ENCODE data around the gene ENDOV. TPM values are rescaled to one million over a fixed set of nuclear protein-coding genes. Genes with fewer than 3 reads are reported as not detected.

The ENDOV gene
- polyA plus RNA-seq, 1 experiment = 18.1 TPM

DNA sequence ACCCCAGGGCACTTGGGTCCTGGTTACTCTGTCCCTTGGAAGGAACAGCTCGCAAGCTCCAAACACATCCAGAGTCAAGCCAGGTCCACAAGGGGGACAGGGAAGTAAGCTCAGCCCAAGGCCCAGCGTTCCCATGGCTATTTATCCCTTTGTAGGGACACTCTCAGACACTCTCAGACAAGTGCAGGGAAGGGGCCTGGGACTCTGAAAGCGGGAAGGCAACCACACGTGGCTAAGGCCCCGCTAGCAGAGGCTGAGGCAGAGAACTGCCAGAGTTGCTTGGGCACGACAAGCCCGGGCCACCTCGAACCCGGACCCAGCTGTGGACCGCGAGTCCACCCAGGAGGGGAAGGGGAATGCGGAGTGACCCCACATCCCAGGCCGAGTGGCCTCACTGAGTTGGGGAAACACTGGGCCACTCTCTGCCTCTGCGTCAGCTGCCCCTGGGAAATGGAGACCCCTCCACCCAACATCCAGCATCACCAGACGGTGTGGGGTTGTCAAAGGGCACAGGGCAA lies 51.3 kb downstream of the ENDOV start:
- CTCF ChIA-PET = no interaction called here
- DNase-seq (ENCODE audit: low read depth, low spot score) = no peak
- Histone ChIP-seq H3K27ac (ENCODE audit: low read depth, low read length) (no peak overlapping the region), H3K9me3 (ENCODE audit: control insufficient read depth, insufficient read depth, low read length) (no peaks in the 10 kb centered on the region; the same call in 1 of the 2 replicates), H3K27me3 (ENCODE audit: control insufficient read depth, insufficient read depth, low read length) (peaks cover 41% of the 10 kb centered on the region), H3K4me3 (ENCODE audit: low read depth, low read length) (no peak overlapping the region)
- TF ChIP-seq, protein P1, sequence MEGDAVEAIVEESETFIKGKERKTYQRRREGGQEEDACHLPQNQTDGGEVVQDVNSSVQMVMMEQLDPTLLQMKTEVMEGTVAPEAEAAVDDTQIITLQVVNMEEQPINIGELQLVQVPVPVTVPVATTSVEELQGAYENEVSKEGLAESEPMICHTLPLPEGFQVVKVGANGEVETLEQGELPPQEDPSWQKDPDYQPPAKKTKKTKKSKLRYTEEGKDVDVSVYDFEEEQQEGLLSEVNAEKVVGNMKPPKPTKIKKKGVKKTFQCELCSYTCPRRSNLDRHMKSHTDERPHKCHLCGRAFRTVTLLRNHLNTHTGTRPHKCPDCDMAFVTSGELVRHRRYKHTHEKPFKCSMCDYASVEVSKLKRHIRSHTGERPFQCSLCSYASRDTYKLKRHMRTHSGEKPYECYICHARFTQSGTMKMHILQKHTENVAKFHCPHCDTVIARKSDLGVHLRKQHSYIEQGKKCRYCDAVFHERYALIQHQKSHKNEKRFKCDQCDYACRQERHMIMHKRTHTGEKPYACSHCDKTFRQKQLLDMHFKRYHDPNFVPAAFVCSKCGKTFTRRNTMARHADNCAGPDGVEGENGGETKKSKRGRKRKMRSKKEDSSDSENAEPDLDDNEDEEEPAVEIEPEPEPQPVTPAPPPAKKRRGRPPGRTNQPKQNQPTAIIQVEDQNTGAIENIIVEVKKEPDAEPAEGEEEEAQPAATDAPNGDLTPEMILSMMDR (IDR thresholded peaks at IDR 0.05; ENCODE audit: low read depth, low read length) = no peak
- POLR2A ChIA-PET = no interaction called here

DNA sequence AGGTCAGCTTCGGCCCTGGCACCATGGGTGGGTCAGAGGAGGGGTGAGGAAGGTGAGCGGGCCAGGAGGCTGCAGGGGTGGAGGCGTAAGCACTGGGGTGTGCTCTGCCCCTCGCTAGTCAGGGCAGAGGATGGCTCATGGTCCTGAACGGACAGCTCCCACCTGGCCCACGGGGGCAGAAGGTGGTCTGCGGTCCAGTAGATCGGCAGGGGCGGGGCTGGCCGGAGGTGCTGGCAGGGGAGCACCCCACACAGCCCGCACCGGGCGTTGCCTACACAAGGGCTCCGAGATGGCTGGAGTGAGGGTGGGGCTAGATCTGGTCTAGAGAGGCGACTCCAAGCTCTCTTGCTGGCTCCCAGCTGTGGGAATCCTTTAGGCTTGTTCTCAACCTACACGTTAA lies 53.3 kb downstream of the ENDOV start:
- Histone ChIP-seq H3K9me3 (ENCODE audit: control insufficient read depth, insufficient read depth, low read length) (no peaks in the 10 kb centered on the region; the same call in 1 of the 2 replicates), H3K4me3 (ENCODE audit: low read depth, low read length) (no peak overlapping the region), H3K27me3 (ENCODE audit: control insufficient read depth, insufficient read depth, low read length) (peaks cover 48% of the 10 kb centered on the region), H3K27ac (ENCODE audit: low read depth, low read length) (no peak overlapping the region)
- TF ChIP-seq, protein P1 (IDR thresholded peaks at IDR 0.05; ENCODE audit: low read depth, low read length) = no peak
- ChIA-PET POLR2A (interaction anchor here (1.1 kb wide), 1 partner anchor 14 kb away, joined by 3 read pairs; no protein-coding TSS in a partner anchor), CTCF (interaction anchor here (1.4 kb wide), 1 partner anchor 107 kb away, joined by 3 read pairs; no protein-coding TSS in a partner anchor)
- DNase-seq (ENCODE audit: low read depth, low spot score) = no peak

DNA sequence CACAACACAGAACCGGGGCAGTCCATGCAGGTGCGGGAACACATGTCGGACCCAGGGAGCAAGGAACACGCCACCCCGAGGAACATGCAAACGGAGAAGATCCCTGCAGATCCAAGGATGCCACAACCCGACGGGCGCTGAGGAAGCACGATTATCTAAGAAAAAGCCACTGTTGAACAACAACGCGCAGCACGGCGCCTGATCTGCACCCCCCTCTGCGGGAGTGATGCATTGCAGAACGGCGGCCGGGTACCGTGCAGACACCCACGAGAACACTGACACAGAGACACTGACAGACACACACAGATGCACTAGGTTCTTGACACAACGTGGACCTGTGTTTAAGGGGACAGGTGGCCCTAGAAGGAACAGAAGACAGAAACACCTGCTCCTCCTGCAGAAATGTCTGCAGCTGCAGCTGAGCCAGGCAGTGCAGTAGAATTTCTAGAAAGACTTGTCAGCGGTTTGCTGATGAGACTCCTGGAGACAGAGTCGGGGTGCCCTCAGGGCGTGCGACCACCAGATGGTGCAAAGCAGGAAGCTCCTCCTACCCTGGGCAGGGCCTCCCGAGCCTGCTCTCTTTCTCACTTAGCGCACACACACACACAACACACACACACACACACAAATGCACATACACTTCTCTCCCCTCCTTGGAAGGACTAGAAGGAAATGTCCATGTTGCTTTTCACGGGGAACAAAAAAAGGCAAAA lies 54.0 kb downstream of the ENDOV start:
- TF ChIP-seq, protein P1 (IDR thresholded peaks at IDR 0.05; ENCODE audit: low read depth, low read length) = no peak
- no peaks in the 10 kb centered on the region; the same call in 1 of the 2 replicates for H3K9me3 ChIP-seq (ENCODE audit: control insufficient read depth, insufficient read depth, low read length)
- no peak overlapping the region for H3K4me3 ChIP-seq (ENCODE audit: low read depth, low read length)
- no peak overlapping the region for H3K27ac ChIP-seq (ENCODE audit: low read depth, low read length)
- ChIA-PET POLR2A (interaction anchor here (1.1 kb wide), 1 partner anchor 14 kb away, joined by 3 read pairs; no protein-coding TSS in a partner anchor), CTCF (interaction anchor here (1.4 kb wide), 1 partner anchor 107 kb away, joined by 3 read pairs; no protein-coding TSS in a partner anchor)
- H3K27me3 ChIP-seq (ENCODE audit: control insufficient read depth, insufficient read depth, low read length) = peaks cover 51% of the 10 kb centered on the region
- DNase-seq (ENCODE audit: low read depth, low spot score) = no peak

DNA sequence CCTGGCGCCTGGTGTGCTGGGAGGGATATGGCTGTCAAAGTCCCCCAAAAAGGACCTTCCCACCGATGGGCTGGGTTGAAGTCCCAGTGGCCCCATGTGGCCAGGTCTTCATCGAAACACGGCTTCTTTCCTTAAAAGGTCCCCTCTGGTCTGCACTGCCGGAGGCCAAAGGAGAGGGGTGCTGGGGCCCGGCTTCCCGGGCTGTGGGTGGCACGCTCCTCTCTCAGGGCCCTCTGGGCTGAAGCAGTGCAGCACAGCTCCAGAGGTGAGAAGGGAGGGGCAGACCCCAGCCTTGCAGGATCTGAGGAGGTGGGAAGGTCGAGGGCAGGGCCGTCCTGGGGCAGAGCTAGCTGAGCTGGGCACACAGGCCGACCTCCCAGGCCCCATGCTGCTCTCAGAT lies 54.7 kb downstream of the ENDOV start:
- DNase-seq (ENCODE audit: low read depth, low spot score) = no peak
- Histone ChIP-seq H3K9me3 (ENCODE audit: control insufficient read depth, insufficient read depth, low read length) (no peaks in the 10 kb centered on the region; the same call in 1 of the 2 replicates), H3K27ac (ENCODE audit: low read depth, low read length) (no peak overlapping the region), H3K27me3 (ENCODE audit: control insufficient read depth, insufficient read depth, low read length) (peaks cover 57% of the 10 kb centered on the region), H3K4me3 (ENCODE audit: low read depth, low read length) (no peak overlapping the region)
- POLR2A ChIA-PET = interaction anchor here (0.6 kb wide), 1 partner anchor 323 kb away, joined by 3 read pairs; no protein-coding TSS in a partner anchor
- CTCF ChIA-PET = no interaction called here
- TF ChIP-seq, protein P1 (IDR thresholded peaks at IDR 0.05; ENCODE audit: low read depth, low read length) = no peak

DNA sequence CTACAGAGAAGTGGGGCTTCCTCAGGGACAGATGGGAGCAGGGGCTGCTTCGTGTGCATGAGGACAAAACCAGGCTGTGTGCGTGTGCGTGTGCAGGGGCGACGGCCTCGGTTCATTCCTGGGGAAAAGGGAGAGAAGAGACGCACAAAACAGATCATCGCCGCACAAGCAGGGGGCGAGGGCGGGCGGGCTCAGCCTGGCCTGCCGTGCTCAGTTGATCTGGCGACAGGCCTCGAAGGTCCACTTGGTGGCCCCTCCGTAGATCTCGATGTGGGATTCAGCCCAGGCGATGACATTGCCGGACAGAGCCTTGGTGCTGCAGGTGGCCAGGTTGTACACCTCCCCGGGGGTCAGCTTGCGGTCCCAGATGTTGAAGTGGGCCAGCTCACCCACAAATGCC lies 55.6 kb downstream of the ENDOV start:
- H3K27me3 ChIP-seq (ENCODE audit: control insufficient read depth, insufficient read depth, low read length) = peaks cover 57% of the 10 kb centered on the region
- TF ChIP-seq, protein P1 (IDR thresholded peaks at IDR 0.05; ENCODE audit: low read depth, low read length) = no peak
- no peak overlapping the region for H3K4me3 ChIP-seq (ENCODE audit: low read depth, low read length)
- CTCF ChIA-PET = no interaction called here
- POLR2A ChIA-PET = no interaction called here
- DNase-seq (ENCODE audit: low read depth, low spot score) = no peak
- H3K27ac ChIP-seq (ENCODE audit: low read depth, low read length) = no peak overlapping the region
- H3K9me3 ChIP-seq (ENCODE audit: control insufficient read depth, insufficient read depth, low read length) = no peaks in the 10 kb centered on the region; the same call in 1 of the 2 replicates

All from AG04450 (cell line).